Neutrophil (primary cell): ENCODE data around the gene CCNK.

Experiments
- H3K27ac ChIP-seq: fragments of 200-600 bp; sonication (generic); 2 replicates; pipeline ENCODE4 v1.5.1; 2016; ENCODE audit warnings: mild to moderate bottlenecking, moderate library complexity
- H3K27me3 ChIP-seq: fragments of 200-600 bp; sonication (generic); 2 replicates; pipeline ENCODE4 v1.6.0; 2016; ENCODE audit warnings: mild to moderate bottlenecking
- H3K36me3 ChIP-seq: fragments of 200-600 bp; sonication (generic); 2 replicates; pipeline ENCODE4 v1.5.1; 2017
- H3K4me1 ChIP-seq, 2 experiments: fragments of 200-600 bp in 1 of 2; sonication (generic) in 1 of 2; 1 replicate in 1 of 2; 2 replicates in 1 of 2; pipeline versions ENCODE4 v1.5.1 to v1.6.1; 2013 to 2016; ENCODE audit warnings: low read depth in 1 of 2, low read length in 1 of 2, mild to moderate bottlenecking in 1 of 2, moderate library complexity in 1 of 2; ENCODE audit not compliant: control insufficient read depth in 1 of 2, insufficient read depth in 1 of 2
- H3K4me3 ChIP-seq, 2 experiments: fragments of 200-600 bp in 1 of 2; sonication (generic) in 1 of 2; 1 replicate in 1 of 2; 2 replicates in 1 of 2; pipeline ENCODE4 v1.5.1; 2013 to 2016; ENCODE audit warnings: low read depth in 1 of 2, low read length in 1 of 2, mild to moderate bottlenecking in 1 of 2, moderate library complexity in 1 of 2
- H3K9me3 ChIP-seq: fragments of 200-600 bp; sonication (generic); 2 replicates; pipeline ENCODE4 v1.5.1; 2016
- CTCF ChIP-seq: fragments of 200-600 bp; sonication (generic); IDR thresholded peaks from 2 replicates; pipeline ENCODE4 v1.5.1; 2016; ENCODE audit warnings: antibody characterized with exemption

CCNK gene

GRCh38 chr14:99552021-99552553 is 70.9 kb downstream of the CCNK start:
- Histone ChIP-seq H3K4me3 (no peak overlapping the region), H3K36me3 (no peaks in the 10 kb centered on the region)

GRCh38 chr14:99552572-99553216 is 71.5 kb downstream of the CCNK start:
- Histone ChIP-seq H3K27ac (no peak overlapping the region), H3K9me3 (no peaks in the 10 kb centered on the region), H3K4me3 (no peak overlapping the region), H3K4me1 (no peaks in the 10 kb centered on the region), H3K27me3 (no peaks in the 10 kb centered on the region), H3K36me3 (no peaks in the 10 kb centered on the region)
- no peak for TF ChIP-seq CTCF

More at GRCh38 chr14:99552021-99552553, 70.9 kb downstream of the CCNK start:
- Histone ChIP-seq H3K9me3 (no peaks in the 10 kb centered on the region), H3K4me1 (no peaks in the 10 kb centered on the region), H3K27ac (no peak overlapping the region), H3K27me3 (no peaks in the 10 kb centered on the region)
- no peak for TF ChIP-seq CTCF

- Histone ChIP-seq H3K4me3 (no peak overlapping the region), H3K4me1 (no peaks in the 10 kb centered on the region), H3K9me3 (no peaks in the 10 kb centered on the region), H3K27me3 (no peaks in the 10 kb centered on the region), H3K36me3 (no peaks in the 10 kb centered on the region), H3K27ac (no peak overlapping the region)
- no peak for TF ChIP-seq CTCF
Measured at GRCh38 chr14:99554184-99554583, 73.0 kb downstream of the CCNK start.

- Histone ChIP-seq H3K27me3 (no peaks in the 10 kb centered on the region), H3K4me3 (no peak overlapping the region), H3K9me3 (no peaks in the 10 kb centered on the region), H3K4me1 (no peaks in the 10 kb centered on the region), H3K27ac (no peak overlapping the region), H3K36me3 (no peaks in the 10 kb centered on the region)
- TF ChIP-seq CTCF: no peak
Measured at GRCh38 chr14:99554757-99555531, 73.7 kb downstream of the CCNK start.

- Histone ChIP-seq H3K27me3 (no peaks in the 10 kb centered on the region), H3K4me1 (no peaks in the 10 kb centered on the region), H3K27ac (no peak overlapping the region), H3K9me3 (no peaks in the 10 kb centered on the region), H3K36me3 (no peaks in the 10 kb centered on the region), H3K4me3 (no peak overlapping the region)
- no peak for TF ChIP-seq CTCF
Measured at GRCh38 chr14:99556134-99556791, 75.1 kb downstream of the CCNK start.
